ENCODE measurements around the gene MICA. TPM values are rescaled to one million over a fixed set of nuclear protein-coding genes. Genes with fewer than 3 reads are reported as not detected.
A peak's percentile ranks its signal among the peaks of the same experiment; 100 is the strongest.

Gene MICA
- total and polyA plus RNA-seq, 9 of the 15 experiments (the other 6 are each of a cell fraction or from before 2014, with no cell fraction given), result 11.8 to 24.6 (median 16.7) TPM

- TF ChIP-seq REST (IDR thresholded peaks at IDR 0.05; ENCODE audit: borderline replicate concordance) (no peak), REST (CRISPR knock-in tag; IDR thresholded peaks at IDR 0.05; ENCODE audit: low read depth) (no peak), SUPT5H (IDR thresholded peaks at IDR 0.05) (peak; percentile 56; the same call in 1 of the 2 replicates), TAF7 (tag; IDR thresholded peaks at IDR 0.05) (no peak), ZBTB1 (CRISPR knock-in tag; IDR thresholded peaks at IDR 0.05; ENCODE audit: borderline replicate concordance, low read depth) (no peak), RHOXF2B (CRISPR knock-in tag; conservative IDR thresholded peaks at IDR 0.05) (no peak), TARDBP (IDR thresholded peaks at IDR 0.05) (no peak)
Observed at GRCh38 chr6:31416394-31417014, 13.1 kb downstream of the MICA start (continued).
